ENCODE results near the gene ANKRD35. TPM values are rescaled to one million over a fixed set of nuclear protein-coding genes. Genes with fewer than 3 reads are reported as not detected.

Gene ANKRD35
- total RNA-seq, 1 experiment from 2014 or later = 2.7 TPM

- no peaks in the 10 kb centered on the region for H3K36me3 Mint-ChIP-seq
- ATAC-seq (peak; percentile 2), DNase-seq (ENCODE audit: low spot score) (no peak)
- TF ChIP-seq TEAD4 (CRISPR knock-in tag; IDR thresholded peaks at IDR 0.05) (no peak), SMAD3 (CRISPR knock-in tag; IDR thresholded peaks at IDR 0.05; ENCODE audit: borderline replicate concordance) (no peak), ERG (CRISPR knock-in tag; IDR thresholded peaks at IDR 0.05) (no peak), SP1 (CRISPR knock-in tag; conservative IDR thresholded peaks at IDR 0.05) (no peak), ZNF425 (CRISPR knock-in tag; conservative IDR thresholded peaks at IDR 0.05) (no peak), PREB (CRISPR knock-in tag; IDR thresholded peaks at IDR 0.05; ENCODE audit: borderline replicate concordance) (no peak), ZNF121 (CRISPR knock-in tag; IDR thresholded peaks at IDR 0.05) (no peak), NR2C2 (CRISPR knock-in tag; IDR thresholded peaks at IDR 0.05) (no peak), NFATC4 (CRISPR knock-in tag; IDR thresholded peaks at IDR 0.05) (no peak), SOX15 (CRISPR knock-in tag; IDR thresholded peaks at IDR 0.05) (no peak), KAT7 (CRISPR knock-in tag; IDR thresholded peaks at IDR 0.05; ENCODE audit: borderline replicate concordance) (no peak), MAX (CRISPR knock-in tag; IDR thresholded peaks at IDR 0.05) (no peak), CTCF (IDR thresholded peaks at IDR 0.05) (no peak), USF1 (CRISPR knock-in tag; IDR thresholded peaks at IDR 0.05) (no peak)
- POLR2A ChIA-PET = interaction anchor here (0.6 to 2.0 kb wide), 2 partner anchors 14 to 27 kb away, joined by 4 to 10 read pairs; partner anchors contain the start of gene PIAS3
- CTCF ChIA-PET = interaction anchor here (1.1 to 3.3 kb wide), 11 partner anchors 14 to 121 kb away, joined by 3 to 40 read pairs (median 7); partner anchors contain the start of genes ANKRD34A, ITGA10, NUDT17 and PIAS3
- H3K27me3 Mint-ChIP-seq (ENCODE audit: low read depth) = peaks cover 35% of the 10 kb centered on the region
- H3K9me3 Mint-ChIP-seq = no peaks in the 10 kb centered on the region
- H3K4me3 Mint-ChIP-seq = peak overlapping the region; percentile 79
- H3K4me1 Mint-ChIP-seq = peaks cover 19% of the 10 kb centered on the region
- no peak overlapping the region for H3K27ac Mint-ChIP-seq
Observed at GRCh38 chr1:145886390-145886789, 724 bp upstream of the ANKRD35 start.

- H3K36me3 Mint-ChIP-seq = no peaks in the 10 kb centered on the region
- H3K4me3 Mint-ChIP-seq = peak overlapping the region; percentile 79
- ChIA-PET CTCF (interaction anchor here (1.5 to 3.3 kb wide), 3 partner anchors 12 to 39 kb away, joined by 11 to 40 read pairs (median 39); partner anchors contain the start of genes NUDT17 and PIAS3), POLR2A (no interaction called here)
- peaks cover 35% of the 10 kb centered on the region for H3K27me3 Mint-ChIP-seq (ENCODE audit: low read depth)
- H3K27ac Mint-ChIP-seq = no peak overlapping the region
- TF ChIP-seq NR2C2 (CRISPR knock-in tag; IDR thresholded peaks at IDR 0.05) = no peak
- no peak for TF ChIP-seq ESRRA (CRISPR knock-in tag; IDR thresholded peaks at IDR 0.05; ENCODE audit: borderline replicate concordance)
- no peak for TF ChIP-seq USF1 (CRISPR knock-in tag; IDR thresholded peaks at IDR 0.05)
- no peak for TF ChIP-seq CREM (CRISPR knock-in tag; IDR thresholded peaks at IDR 0.05)
- no peak for TF ChIP-seq ZNF281 (CRISPR knock-in tag; IDR thresholded peaks at IDR 0.05)
- TF ChIP-seq ZNF416 (CRISPR knock-in tag; IDR thresholded peaks at IDR 0.05) = no peak
- TF ChIP-seq RELA (CRISPR knock-in tag; IDR thresholded peaks at IDR 0.05; ENCODE audit: borderline replicate concordance) = no peak
- no peak for TF ChIP-seq IRF2 (CRISPR knock-in tag; IDR thresholded peaks at IDR 0.05; ENCODE audit: borderline replicate concordance, low read depth)
- no peak for TF ChIP-seq MXD4 (CRISPR knock-in tag; IDR thresholded peaks at IDR 0.05; ENCODE audit: borderline replicate concordance)
- ATAC-seq (no peak), DNase-seq (ENCODE audit: low spot score) (no peak)
- peaks cover 24% of the 10 kb centered on the region for H3K4me1 Mint-ChIP-seq
- no peaks in the 10 kb centered on the region for H3K9me3 Mint-ChIP-seq
Observed at GRCh38 chr1:145884675-145885074, 991 bp downstream of the ANKRD35 start.

All from WTC11 (cell line).